GM18511 (cell line): Measurements from ENCODE around the gene SYNJ1.
"Not testable (repeated sequence)": the region's sequence is repeated elsewhere in the genome, so short reads cannot be mapped to it uniquely, and the experiment has no call there.

Experiments
- ATAC-seq: cut with Tn5 transposase; IDR thresholded peaks from one replicate; pipeline ENCODE4 v1.9.1; 2021; ENCODE audit warnings: mild to moderate bottlenecking, moderate library complexity; ENCODE audit not compliant: unreplicated experiment

The SYNJ1 gene, protein sequence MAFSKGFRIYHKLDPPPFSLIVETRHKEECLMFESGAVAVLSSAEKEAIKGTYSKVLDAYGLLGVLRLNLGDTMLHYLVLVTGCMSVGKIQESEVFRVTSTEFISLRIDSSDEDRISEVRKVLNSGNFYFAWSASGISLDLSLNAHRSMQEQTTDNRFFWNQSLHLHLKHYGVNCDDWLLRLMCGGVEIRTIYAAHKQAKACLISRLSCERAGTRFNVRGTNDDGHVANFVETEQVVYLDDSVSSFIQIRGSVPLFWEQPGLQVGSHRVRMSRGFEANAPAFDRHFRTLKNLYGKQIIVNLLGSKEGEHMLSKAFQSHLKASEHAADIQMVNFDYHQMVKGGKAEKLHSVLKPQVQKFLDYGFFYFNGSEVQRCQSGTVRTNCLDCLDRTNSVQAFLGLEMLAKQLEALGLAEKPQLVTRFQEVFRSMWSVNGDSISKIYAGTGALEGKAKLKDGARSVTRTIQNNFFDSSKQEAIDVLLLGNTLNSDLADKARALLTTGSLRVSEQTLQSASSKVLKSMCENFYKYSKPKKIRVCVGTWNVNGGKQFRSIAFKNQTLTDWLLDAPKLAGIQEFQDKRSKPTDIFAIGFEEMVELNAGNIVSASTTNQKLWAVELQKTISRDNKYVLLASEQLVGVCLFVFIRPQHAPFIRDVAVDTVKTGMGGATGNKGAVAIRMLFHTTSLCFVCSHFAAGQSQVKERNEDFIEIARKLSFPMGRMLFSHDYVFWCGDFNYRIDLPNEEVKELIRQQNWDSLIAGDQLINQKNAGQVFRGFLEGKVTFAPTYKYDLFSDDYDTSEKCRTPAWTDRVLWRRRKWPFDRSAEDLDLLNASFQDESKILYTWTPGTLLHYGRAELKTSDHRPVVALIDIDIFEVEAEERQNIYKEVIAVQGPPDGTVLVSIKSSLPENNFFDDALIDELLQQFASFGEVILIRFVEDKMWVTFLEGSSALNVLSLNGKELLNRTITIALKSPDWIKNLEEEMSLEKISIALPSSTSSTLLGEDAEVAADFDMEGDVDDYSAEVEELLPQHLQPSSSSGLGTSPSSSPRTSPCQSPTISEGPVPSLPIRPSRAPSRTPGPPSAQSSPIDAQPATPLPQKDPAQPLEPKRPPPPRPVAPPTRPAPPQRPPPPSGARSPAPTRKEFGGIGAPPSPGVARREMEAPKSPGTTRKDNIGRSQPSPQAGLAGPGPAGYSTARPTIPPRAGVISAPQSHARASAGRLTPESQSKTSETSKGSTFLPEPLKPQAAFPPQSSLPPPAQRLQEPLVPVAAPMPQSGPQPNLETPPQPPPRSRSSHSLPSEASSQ (N-terminal part only)

GRCh38 chr21:32727687-32728455, at the start of gene SYNJ1:
SYNJ1 (minus strand) TSS chr21:32728013; CDS start chr21:32726895, 1,118 bp downstream.
- peak; percentile 94 for ATAC-seq

GRCh38 chr21:32777269-32777668, 49.5 kb upstream of the SYNJ1 start:
- no peak for ATAC-seq

DNA sequence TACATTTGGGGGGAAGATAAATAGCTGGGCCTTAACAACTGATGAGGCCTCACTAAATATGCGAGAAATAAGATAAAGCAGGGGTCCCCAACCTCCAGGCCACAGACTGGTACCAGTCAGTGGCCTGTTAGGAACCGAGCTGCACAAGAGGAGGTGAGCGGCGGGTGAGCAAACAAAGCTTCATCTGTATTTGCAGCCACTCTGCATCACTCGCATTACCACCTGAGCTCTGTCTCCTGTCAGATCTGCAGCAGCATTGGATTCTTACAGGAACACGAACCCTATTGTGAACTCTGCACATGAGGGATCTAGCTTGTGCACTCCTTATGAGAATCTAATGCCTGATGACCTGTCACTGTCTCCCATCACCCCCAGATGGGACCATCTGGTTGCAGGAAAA, 48.9 kb upstream of the SYNJ1 start:
- ATAC-seq = no peak

DNA sequence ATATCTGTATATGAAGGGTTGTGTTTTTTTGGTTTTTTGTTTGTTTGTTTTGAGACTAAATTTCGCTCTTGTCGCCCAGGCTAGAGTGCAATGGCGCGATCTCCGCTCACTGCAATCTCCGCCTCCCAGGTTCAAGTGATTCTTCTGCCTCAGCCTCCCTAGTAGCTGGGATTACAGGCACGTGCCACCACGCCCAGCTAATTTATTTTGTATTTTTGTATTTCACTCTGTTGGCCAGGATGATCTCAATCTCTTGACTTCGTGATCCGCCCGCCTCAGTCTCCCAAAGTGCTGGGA, 45.2 kb upstream of the SYNJ1 start:
- not testable (repeated sequence) for ATAC-seq

DNA sequence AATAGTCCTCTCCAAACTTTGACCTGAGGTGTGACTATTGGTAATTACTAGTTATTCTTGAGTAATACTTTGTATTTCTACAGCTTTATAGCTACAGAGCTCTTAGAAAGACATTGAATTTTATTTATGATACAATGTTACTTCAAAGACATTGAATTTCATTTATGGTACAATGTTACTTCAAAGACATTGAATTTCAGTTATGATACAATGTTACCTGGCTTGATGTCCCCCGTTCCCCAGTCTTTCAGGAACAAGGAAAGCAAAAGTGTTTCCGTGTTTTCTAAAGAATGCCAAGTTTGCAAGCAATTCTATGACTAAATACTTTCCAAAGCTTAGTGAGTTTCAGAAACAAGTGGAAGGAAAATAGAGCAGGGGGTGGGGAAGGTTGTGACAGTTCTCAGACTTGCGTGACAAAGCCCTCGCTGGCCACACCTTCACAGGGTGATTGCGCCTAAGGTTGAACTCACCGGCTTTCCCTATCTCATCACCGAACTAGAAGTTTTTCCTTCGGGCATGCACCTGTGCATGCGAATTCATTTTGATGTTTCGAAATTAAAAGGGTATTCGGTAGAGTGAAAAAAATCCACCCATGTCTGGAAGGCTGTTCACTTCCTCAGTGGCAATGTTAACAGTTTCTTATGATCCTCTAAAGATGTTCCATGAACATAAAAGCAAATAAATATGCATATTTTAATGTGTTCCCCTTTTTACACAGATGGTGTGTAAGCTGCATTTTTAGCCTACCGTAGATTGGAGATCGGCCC, 44.7 kb upstream of the SYNJ1 start:
- ATAC-seq = no peak

DNA sequence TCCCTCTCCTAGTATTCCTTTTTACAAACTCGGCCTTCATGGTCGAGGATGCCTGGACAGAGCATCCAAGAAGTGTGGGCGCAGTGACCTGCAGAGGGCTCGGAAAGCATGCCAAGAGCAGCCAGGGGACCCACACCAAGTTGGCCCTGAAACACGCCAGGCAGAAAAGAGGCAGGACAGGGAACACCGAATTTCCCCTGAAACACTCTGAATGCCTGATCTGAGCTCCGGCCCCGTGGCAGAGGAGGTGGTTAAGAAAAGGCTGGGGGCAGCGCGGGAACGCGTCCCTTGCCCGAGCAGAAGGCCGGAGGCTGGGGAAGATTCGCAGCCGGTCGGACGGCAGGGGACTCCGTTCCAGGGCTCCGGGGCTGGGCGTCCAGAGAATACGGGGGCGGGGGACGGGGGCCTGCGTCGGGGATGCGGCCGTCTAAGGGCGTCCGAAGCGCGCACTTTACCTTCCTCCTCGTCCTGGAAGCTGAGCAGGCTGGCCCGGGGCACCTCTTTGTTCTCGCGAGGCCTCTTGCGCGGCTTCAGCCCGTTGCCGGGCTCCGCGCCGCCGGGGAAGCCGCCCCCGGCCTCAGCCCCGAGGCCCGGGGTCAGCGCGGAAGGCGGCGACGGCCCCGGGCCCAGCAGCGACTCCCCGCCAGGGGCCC, 43.2 kb upstream of the SYNJ1 start:
- ATAC-seq = peak; percentile 40

DNA sequence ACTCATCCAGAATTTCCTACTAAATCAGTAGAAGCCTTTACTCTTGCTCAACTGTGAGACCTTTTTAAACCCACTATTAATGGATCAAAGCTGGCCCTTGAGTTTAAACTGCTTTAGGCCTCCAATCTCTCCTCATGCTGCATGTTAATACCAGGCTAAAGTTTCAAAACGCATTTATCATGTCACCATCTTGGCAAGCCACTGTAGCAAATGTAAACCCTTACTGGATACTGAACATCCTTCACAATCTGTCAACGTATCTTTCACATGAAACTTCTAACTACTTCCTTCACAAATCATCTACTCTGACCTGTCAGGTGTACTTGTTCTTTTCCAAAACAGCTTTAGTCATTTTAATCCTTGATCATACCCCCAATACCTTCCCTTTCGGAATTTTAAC, 40.7 kb upstream of the SYNJ1 start:
- ATAC-seq = no peak

GRCh38 chr21:32765058-32765457, 37.2 kb upstream of the SYNJ1 start:
- ATAC-seq = no peak

DNA sequence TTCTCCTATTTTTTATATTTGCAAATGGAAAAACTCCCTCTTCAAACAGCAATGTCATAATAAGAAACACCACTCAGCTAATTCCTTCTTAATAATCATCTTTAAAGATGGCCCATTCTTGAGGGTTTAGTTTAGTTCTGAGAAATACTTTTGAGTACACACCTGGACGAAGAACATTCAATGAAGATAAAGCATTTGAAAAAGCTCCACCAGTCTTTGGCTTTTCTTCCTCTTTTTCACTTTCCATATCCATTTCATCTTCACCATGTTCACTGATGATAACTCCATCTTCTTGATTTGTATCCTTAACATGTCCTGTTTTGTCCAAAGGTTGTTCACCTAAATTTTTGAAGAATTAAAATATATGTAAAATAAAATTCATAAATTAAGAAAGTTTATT, 36.4 kb upstream of the SYNJ1 start:
- no peak for ATAC-seq

- no peak for ATAC-seq
These were observed 30.0 kb upstream of the SYNJ1 start for GRCh38 chr21:32757804-32758203.

GRCh38 chr21:32756096-32756495, 28.3 kb upstream of the SYNJ1 start:
- ATAC-seq = no peak

- no peak for ATAC-seq
These were observed 26.2 kb upstream of the SYNJ1 start for GRCh38 chr21:32753818-32754585.

DNA sequence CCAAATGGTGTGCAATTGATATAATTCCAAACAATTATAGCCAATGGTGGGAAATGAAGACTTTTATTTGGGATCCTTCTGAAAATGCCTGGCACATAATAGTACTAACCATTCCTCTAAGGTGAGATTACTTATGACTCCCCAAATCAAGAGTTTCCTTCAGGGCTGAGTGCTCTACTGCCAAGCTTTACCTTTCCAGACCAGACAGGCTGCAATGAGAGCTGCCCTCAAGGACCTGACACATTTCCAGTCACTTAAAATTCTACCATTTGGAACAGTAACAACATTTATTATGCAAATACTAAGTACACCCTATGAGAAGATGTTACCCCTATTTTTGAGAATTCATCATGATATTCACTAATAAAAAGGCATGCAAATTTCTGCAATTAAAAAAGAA, 22.6 kb upstream of the SYNJ1 start:
- ATAC-seq = no peak

- no peak for ATAC-seq
These were observed 21.8 kb upstream of the SYNJ1 start for GRCh38 chr21:32749662-32750061.

- ATAC-seq = no peak
These were observed 20.7 kb upstream of the SYNJ1 start for GRCh38 chr21:32748529-32748928.

DNA sequence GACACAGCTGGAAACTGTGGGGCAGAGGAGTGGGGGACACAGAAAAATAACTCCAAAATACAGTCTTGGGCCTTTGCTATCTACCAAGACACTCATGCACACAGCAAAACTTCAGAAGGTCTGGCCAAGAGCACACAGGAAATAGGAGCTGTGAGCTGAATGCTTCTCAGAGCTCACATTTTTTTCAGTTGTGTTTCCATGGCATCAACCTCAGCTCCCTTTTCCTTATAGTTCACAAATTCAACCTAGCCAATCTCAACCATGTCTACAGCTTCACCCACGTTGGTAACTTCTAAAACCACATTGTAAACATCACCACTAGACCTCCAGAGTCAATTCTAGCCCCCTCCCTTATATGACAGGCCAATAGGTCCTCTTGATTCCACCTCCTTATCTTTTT, 19.6 kb upstream of the SYNJ1 start:
- ATAC-seq = no peak

DNA sequence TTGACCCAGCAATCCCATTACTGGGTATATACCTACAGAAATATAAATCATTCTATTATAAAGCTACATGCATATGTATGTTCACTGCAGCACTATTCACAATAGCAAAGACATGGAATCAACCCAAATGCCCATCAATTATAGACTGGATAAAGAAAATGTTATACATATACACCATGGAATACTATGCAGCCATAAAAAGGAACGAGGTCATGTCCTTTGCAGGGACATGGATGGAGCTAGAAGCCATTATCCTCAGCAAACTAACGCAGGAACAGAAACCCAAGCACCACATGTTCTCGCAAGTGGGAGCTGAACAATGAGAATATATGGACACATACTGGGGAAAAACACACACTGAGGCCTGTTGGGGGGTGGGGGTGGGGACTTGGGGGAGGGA, 18.9 kb upstream of the SYNJ1 start:
- not testable (repeated sequence) for ATAC-seq

GRCh38 chr21:32742396-32742795, 14.6 kb upstream of the SYNJ1 start:
- ATAC-seq = no peak

DNA sequence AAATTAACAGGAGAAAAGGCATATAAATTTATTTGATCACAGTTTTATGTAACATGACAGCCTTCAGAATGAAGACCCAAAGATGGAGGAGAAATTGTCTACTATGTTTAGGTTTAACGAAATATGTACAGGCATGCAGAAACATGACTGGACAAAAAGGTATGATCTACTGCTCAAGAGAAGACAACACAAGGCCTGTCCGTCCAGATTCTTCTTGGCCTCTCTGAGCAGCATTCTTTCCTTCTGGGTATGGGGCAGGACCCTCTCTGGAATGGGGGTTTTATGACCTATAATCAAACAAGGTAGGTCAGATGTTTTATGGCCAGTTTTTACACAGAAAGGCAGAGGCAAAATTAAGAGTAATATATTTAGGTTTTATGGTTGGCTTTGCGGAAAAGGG, 13.5 kb upstream of the SYNJ1 start:
- no peak for ATAC-seq
